ENCODE results near the gene PTPRM. TPM values are rescaled to one million over a fixed set of nuclear protein-coding genes. Genes with fewer than 3 reads are reported as not detected.

PTPRM gene
- total RNA-seq, 1 experiment from 2014 or later = 11.1 TPM

GRCh38 chr18:8197499-8197898 is 630.4 kb downstream of the PTPRM start:
- CTCF ChIA-PET = no interaction called here
- no peak for ATAC-seq
- Mint-ChIP-seq H3K9me3 (no peaks in the 10 kb centered on the region), H3K27me3 (ENCODE audit: low read depth) (no peaks in the 10 kb centered on the region), H3K4me3 (no peak overlapping the region), H3K36me3 (no peaks in the 10 kb centered on the region), H3K4me1 (no peaks in the 10 kb centered on the region), H3K27ac (no peak overlapping the region)
- TF ChIP-seq ZNF219 (CRISPR knock-in tag; IDR thresholded peaks at IDR 0.05; ENCODE audit: borderline replicate concordance) (no peak), ZNF138 (CRISPR knock-in tag; conservative IDR thresholded peaks at IDR 0.05) (no peak), PRRX2 (CRISPR knock-in tag; IDR thresholded peaks at IDR 0.05) (no peak), JAZF1 (CRISPR knock-in tag; IDR thresholded peaks at IDR 0.05) (no peak), IRF2 (CRISPR knock-in tag; IDR thresholded peaks at IDR 0.05; ENCODE audit: borderline replicate concordance, low read depth) (no peak), IRF1 (CRISPR knock-in tag; IDR thresholded peaks at IDR 0.05) (no peak), ATF2 (CRISPR knock-in tag; IDR thresholded peaks at IDR 0.05; ENCODE audit: borderline replicate concordance, low read depth) (no peak), ZNF416 (CRISPR knock-in tag; IDR thresholded peaks at IDR 0.05) (no peak), E2F4 (CRISPR knock-in tag; IDR thresholded peaks at IDR 0.05; ENCODE audit: borderline replicate concordance, low read depth) (no peak), SOX15 (CRISPR knock-in tag; IDR thresholded peaks at IDR 0.05) (no peak), PRDM15 (CRISPR knock-in tag; IDR thresholded peaks at IDR 0.05) (no peak), ERG (CRISPR knock-in tag; IDR thresholded peaks at IDR 0.05) (no peak), TEAD1 (CRISPR knock-in tag; IDR thresholded peaks at IDR 0.05) (no peak), ATF1 (CRISPR knock-in tag; IDR thresholded peaks at IDR 0.05) (no peak), ZNF121 (CRISPR knock-in tag; IDR thresholded peaks at IDR 0.05) (no peak), USF2 (CRISPR knock-in tag; IDR thresholded peaks at IDR 0.05) (no peak), SMAD3 (CRISPR knock-in tag; IDR thresholded peaks at IDR 0.05; ENCODE audit: borderline replicate concordance) (no peak), HMGXB4 (CRISPR knock-in tag; IDR thresholded peaks at IDR 0.05) (no peak), CTCF (IDR thresholded peaks at IDR 0.05) (no peak), FOXK1 (CRISPR knock-in tag; IDR thresholded peaks at IDR 0.05) (no peak)
- no peak for DNase-seq (ENCODE audit: low spot score)
- POLR2A ChIA-PET = no interaction called here
